ENCODE data around the gene FSD1. TPM values are rescaled to one million over a fixed set of nuclear protein-coding genes. Genes with fewer than 3 reads are reported as not detected.
"Not testable (repeated sequence)": the region's sequence is repeated elsewhere in the genome, so short reads cannot be mapped to it uniquely, and the experiment has no call there.

FSD1 gene
- total and polyA plus RNA-seq, 9 of the 15 experiments (the other 6 are each of a cell fraction or from before 2014, with no cell fraction given): 0.11 to 1.9 (median 0.94) TPM; not detected in 1

DNA sequence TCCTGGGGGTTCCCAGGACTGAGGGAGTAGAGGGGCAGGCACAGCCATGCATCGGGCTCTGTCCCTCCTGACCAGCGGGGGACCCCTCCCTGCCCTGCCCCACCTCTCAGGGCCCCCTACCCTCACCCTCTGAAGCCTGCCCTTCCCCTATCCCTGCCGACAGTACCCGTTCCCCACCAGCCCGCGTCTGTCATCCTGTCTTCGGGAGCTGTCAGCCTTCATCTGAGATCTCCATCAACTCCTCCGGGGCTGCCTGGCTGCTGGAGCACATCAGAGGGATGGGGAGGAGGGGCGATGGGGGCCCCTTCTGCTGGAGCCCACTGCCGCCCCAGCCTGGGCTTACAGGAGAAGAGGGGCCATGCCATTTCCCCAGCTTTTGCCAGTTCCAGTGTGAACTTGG, 31.5 kb upstream of the FSD1 start (continued):
- TF ChIP-seq, protein P1, sequence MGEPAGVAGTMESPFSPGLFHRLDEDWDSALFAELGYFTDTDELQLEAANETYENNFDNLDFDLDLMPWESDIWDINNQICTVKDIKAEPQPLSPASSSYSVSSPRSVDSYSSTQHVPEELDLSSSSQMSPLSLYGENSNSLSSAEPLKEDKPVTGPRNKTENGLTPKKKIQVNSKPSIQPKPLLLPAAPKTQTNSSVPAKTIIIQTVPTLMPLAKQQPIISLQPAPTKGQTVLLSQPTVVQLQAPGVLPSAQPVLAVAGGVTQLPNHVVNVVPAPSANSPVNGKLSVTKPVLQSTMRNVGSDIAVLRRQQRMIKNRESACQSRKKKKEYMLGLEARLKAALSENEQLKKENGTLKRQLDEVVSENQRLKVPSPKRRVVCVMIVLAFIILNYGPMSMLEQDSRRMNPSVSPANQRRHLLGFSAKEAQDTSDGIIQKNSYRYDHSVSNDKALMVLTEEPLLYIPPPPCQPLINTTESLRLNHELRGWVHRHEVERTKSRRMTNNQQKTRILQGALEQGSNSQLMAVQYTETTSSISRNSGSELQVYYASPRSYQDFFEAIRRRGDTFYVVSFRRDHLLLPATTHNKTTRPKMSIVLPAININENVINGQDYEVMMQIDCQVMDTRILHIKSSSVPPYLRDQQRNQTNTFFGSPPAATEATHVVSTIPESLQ (CRISPR knock-in tag; IDR thresholded peaks at IDR 0.05): no peak
- TF ChIP-seq BRD9 (IDR thresholded peaks at IDR 0.05; ENCODE audit: low read depth, partially characterized antibody) (no peak), HNRNPLL (IDR thresholded peaks at IDR 0.05; ENCODE audit: low read depth, low read length, poor library complexity, severe bottlenecking) (no peak), ZNF644 (tag; IDR thresholded peaks at IDR 0.05; ENCODE audit: low read depth) (no peak), POLR2A (conservative IDR thresholded peaks at IDR 0.05) (no peak), ZNF282 (CRISPR knock-in tag; IDR thresholded peaks at IDR 0.05) (no peak)

- H3K36me3 ChIP-seq (ENCODE audit: control insufficient read depth, insufficient read depth, low read length); intact Hi-C loops (cut with micrococcal nuclease); H3K9me1 ChIP-seq (ENCODE audit: control insufficient read depth, insufficient read depth, low read length); H3K4me2 ChIP-seq (ENCODE audit: insufficient read depth, low read length); H2AFZ ChIP-seq (ENCODE audit: low read depth, low read length); FAIRE-seq; H3K9me3 ChIP-seq (replicated peaks; ENCODE audit: control insufficient read depth, insufficient read depth, low read depth, low read length); H3K4me3 ChIP-seq; CTCF ChIA-PET (ENCODE audit: low intra/inter-chr PET ratio); H4K20me1 ChIP-seq (replicated peaks; ENCODE audit: control insufficient read depth, insufficient read depth, low read length); H3K79me2 ChIP-seq (ENCODE audit: control insufficient read depth, insufficient read depth, low read length); H3K27me3 ChIP-seq (ENCODE audit: control insufficient read depth in 2 of 2, insufficient read depth in 2 of 2, low read length in 2 of 2); BruUV-seq (replicated peaks); H3K27ac ChIP-seq (ENCODE audit: extremely low read depth, low read depth, low read length); H3K9ac ChIP-seq (ENCODE audit: insufficient read depth in 1 of 2, low read depth in 2 of 2, low read length in 2 of 2); ATAC-seq; DNase-seq (ENCODE audit: extremely low read depth in 1 of 4, low spot score in 3 of 4): not testable (repeated sequence)
- H3K4me1 ChIP-seq (replicated peaks in 1 of 2; ENCODE audit: control insufficient read depth in 2 of 2, insufficient read depth in 2 of 2, low read length in 2 of 2): peaks cover 0 to 12% of the 10 kb centered on the region in 2 experiments; a peak in 4 of 5 replicates
- in situ Hi-C loops (cut with MboI): loop anchor here (5.0 to 10.0 kb wide), 2 partner anchors 70 to 243 kb away; partner anchors contain the start of genes MPND and PLIN4
- 82% methylated on average over 6 of the region's 6 CpGs for WGBS (ENCODE audit: insufficient coverage, low coverage, missing lambda C conversion rate)
- POLR2A ChIA-PET: interaction anchor here (1.1 kb wide), 1 partner anchor 145 kb away, joined by 3 read pairs; no protein-coding TSS in a partner anchor
Measured at GRCh38 chr19:4274321-4274686, 30.1 kb upstream of the FSD1 start.
